ENCODE measurements around the gene JPT1. TPM values are rescaled to one million over a fixed set of nuclear protein-coding genes. Genes with fewer than 3 reads are reported as not detected.

The JPT1 gene
- total RNA-seq, 1 experiment from 2014 or later: 341 TPM

DNA sequence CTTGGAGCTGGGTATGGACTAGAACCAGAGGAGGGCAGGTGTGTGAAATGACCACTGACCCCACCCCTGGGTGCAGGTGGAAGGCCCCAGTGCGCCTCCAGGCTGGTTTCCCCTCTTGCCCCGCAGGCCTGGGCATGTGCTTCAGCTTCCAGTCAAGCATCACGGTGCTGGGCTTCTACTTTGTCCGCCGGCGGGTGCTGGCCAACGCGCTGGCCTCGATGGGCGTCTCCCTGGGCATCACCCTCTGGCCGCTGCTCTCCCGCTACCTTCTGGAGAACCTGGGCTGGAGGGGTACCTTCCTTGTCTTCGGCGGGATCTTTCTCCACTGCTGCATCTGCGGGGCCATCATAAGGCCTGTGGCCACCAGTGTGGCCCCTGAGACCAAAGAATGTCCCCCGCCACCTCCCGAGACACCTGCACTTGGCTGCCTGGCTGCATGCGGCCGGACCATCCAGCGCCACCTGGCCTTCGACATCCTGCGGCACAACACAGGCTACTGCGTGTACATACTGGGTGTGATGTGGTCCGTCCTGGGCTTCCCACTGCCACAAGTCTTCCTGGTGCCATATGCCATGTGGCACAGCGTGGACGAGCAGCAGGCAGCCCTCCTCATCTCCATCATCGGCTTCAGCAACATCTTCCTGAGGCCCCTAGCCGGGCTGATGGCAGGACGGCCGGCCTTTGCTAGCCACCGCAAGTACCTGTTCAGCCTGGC, 54.3 kb downstream of the JPT1 start:
- no peak for TF ChIP-seq GTF2I (CRISPR knock-in tag; conservative IDR thresholded peaks at IDR 0.05)
- TF ChIP-seq, protein P1, sequence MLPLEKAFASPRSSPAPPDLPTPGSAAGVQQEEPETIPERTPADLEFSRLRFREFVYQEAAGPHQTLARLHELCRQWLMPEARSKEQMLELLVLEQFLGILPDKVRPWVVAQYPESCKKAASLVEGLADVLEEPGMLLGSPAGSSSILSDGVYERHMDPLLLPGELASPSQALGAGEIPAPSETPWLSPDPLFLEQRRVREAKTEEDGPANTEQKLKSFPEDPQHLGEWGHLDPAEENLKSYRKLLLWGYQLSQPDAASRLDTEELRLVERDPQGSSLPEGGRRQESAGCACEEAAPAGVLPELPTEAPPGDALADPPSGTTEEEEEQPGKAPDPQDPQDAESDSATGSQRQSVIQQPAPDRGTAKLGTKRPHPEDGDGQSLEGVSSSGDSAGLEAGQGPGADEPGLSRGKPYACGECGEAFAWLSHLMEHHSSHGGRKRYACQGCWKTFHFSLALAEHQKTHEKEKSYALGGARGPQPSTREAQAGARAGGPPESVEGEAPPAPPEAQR (CRISPR knock-in tag; IDR thresholded peaks at IDR 0.05): no peak
- no peak for TF ChIP-seq NR1H2 (CRISPR knock-in tag; IDR thresholded peaks at IDR 0.05)
- TF ChIP-seq NR3C1 (CRISPR knock-in tag; conservative IDR thresholded peaks at IDR 0.05; ENCODE audit: low read depth): no peak
- TF ChIP-seq ZBTB21 (CRISPR knock-in tag; IDR thresholded peaks at IDR 0.05; ENCODE audit: borderline replicate concordance): no peak
- Mint-ChIP-seq H3K27me3 (ENCODE audit: low read depth) (no peaks in the 10 kb centered on the region), H3K36me3 (peaks cover 34% of the 10 kb centered on the region), H3K9me3 (no peaks in the 10 kb centered on the region), H3K4me1 (peaks cover 13% of the 10 kb centered on the region), H3K4me3 (no peak overlapping the region), H3K27ac (no peak overlapping the region)
- no peak for DNase-seq (ENCODE audit: low spot score)
- no peak for ATAC-seq
- CTCF ChIA-PET: interaction anchor here (2.2 kb wide), 1 partner anchor 14 kb away, joined by 10 read pairs; no protein-coding TSS in a partner anchor
- POLR2A ChIA-PET: no interaction called here

DNA sequence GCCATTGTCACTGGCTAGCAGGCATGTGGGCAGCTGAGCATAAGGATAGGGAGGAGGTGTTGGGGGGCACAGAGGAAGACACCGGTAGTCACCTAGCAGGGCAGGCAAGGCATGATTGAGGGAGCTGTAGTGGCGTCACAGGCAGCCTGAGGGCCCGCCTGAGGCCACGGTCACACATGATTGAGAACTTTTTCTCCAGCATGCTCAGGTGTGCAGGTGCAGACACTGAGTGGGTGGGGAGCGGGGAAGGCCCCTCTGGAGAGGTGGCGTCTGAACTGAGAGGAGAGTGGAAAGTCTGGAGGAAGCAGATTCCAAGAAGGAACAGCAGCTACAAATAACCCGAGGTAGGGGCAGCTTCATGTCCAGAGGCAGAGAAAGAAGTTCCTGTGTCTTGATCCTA, 55.5 kb downstream of the JPT1 start:
- H3K27ac Mint-ChIP-seq: peak overlapping the region; percentile 64; the same call in 1 of the 2 replicates
- H3K36me3 Mint-ChIP-seq: peaks cover 32% of the 10 kb centered on the region
- DNase-seq (ENCODE audit: low spot score): no peak
- TF ChIP-seq RELA (CRISPR knock-in tag; IDR thresholded peaks at IDR 0.05; ENCODE audit: borderline replicate concordance) (no peak), ZNF396 (CRISPR knock-in tag; IDR thresholded peaks at IDR 0.05; ENCODE audit: borderline replicate concordance) (no peak), SMAD3 (CRISPR knock-in tag; IDR thresholded peaks at IDR 0.05; ENCODE audit: borderline replicate concordance) (no peak), ZNF138 (CRISPR knock-in tag; conservative IDR thresholded peaks at IDR 0.05) (no peak), ZNF232 (CRISPR knock-in tag; IDR thresholded peaks at IDR 0.05) (no peak), GRHL2 (CRISPR knock-in tag; IDR thresholded peaks at IDR 0.05; ENCODE audit: insufficient replicate concordance, severe bottlenecking) (no peak), MXD4 (CRISPR knock-in tag; IDR thresholded peaks at IDR 0.05; ENCODE audit: borderline replicate concordance) (no peak), ZNF263 (CRISPR knock-in tag; IDR thresholded peaks at IDR 0.05; ENCODE audit: low read depth) (no peak), SOX15 (CRISPR knock-in tag; IDR thresholded peaks at IDR 0.05) (no peak), CREB1 (CRISPR knock-in tag; IDR thresholded peaks at IDR 0.05) (no peak), RORB (CRISPR knock-in tag; IDR thresholded peaks at IDR 0.05) (no peak)
- TF ChIP-seq, protein P2, sequence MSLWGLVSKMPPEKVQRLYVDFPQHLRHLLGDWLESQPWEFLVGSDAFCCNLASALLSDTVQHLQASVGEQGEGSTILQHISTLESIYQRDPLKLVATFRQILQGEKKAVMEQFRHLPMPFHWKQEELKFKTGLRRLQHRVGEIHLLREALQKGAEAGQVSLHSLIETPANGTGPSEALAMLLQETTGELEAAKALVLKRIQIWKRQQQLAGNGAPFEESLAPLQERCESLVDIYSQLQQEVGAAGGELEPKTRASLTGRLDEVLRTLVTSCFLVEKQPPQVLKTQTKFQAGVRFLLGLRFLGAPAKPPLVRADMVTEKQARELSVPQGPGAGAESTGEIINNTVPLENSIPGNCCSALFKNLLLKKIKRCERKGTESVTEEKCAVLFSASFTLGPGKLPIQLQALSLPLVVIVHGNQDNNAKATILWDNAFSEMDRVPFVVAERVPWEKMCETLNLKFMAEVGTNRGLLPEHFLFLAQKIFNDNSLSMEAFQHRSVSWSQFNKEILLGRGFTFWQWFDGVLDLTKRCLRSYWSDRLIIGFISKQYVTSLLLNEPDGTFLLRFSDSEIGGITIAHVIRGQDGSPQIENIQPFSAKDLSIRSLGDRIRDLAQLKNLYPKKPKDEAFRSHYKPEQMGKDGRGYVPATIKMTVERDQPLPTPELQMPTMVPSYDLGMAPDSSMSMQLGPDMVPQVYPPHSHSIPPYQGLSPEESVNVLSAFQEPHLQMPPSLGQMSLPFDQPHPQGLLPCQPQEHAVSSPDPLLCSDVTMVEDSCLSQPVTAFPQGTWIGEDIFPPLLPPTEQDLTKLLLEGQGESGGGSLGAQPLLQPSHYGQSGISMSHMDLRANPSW (CRISPR knock-in tag; conservative IDR thresholded peaks at IDR 0.05; ENCODE audit: low read depth): no peak
- TF ChIP-seq, protein P1 (CRISPR knock-in tag; IDR thresholded peaks at IDR 0.05): no peak
- TF ChIP-seq, protein P3, sequence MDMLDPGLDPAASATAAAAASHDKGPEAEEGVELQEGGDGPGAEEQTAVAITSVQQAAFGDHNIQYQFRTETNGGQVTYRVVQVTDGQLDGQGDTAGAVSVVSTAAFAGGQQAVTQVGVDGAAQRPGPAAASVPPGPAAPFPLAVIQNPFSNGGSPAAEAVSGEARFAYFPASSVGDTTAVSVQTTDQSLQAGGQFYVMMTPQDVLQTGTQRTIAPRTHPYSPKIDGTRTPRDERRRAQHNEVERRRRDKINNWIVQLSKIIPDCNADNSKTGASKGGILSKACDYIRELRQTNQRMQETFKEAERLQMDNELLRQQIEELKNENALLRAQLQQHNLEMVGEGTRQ (CRISPR knock-in tag; IDR thresholded peaks at IDR 0.05): no peak
- TF ChIP-seq, protein P4, sequence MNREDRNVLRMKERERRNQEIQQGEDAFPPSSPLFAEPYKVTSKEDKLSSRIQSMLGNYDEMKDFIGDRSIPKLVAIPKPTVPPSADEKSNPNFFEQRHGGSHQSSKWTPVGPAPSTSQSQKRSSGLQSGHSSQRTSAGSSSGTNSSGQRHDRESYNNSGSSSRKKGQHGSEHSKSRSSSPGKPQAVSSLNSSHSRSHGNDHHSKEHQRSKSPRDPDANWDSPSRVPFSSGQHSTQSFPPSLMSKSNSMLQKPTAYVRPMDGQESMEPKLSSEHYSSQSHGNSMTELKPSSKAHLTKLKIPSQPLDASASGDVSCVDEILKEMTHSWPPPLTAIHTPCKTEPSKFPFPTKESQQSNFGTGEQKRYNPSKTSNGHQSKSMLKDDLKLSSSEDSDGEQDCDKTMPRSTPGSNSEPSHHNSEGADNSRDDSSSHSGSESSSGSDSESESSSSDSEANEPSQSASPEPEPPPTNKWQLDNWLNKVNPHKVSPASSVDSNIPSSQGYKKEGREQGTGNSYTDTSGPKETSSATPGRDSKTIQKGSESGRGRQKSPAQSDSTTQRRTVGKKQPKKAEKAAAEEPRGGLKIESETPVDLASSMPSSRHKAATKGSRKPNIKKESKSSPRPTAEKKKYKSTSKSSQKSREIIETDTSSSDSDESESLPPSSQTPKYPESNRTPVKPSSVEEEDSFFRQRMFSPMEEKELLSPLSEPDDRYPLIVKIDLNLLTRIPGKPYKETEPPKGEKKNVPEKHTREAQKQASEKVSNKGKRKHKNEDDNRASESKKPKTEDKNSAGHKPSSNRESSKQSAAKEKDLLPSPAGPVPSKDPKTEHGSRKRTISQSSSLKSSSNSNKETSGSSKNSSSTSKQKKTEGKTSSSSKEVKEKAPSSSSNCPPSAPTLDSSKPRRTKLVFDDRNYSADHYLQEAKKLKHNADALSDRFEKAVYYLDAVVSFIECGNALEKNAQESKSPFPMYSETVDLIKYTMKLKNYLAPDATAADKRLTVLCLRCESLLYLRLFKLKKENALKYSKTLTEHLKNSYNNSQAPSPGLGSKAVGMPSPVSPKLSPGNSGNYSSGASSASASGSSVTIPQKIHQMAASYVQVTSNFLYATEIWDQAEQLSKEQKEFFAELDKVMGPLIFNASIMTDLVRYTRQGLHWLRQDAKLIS (CRISPR knock-in tag; IDR thresholded peaks at IDR 0.05; ENCODE audit: borderline replicate concordance): no peak
- TF ChIP-seq, protein P5, sequence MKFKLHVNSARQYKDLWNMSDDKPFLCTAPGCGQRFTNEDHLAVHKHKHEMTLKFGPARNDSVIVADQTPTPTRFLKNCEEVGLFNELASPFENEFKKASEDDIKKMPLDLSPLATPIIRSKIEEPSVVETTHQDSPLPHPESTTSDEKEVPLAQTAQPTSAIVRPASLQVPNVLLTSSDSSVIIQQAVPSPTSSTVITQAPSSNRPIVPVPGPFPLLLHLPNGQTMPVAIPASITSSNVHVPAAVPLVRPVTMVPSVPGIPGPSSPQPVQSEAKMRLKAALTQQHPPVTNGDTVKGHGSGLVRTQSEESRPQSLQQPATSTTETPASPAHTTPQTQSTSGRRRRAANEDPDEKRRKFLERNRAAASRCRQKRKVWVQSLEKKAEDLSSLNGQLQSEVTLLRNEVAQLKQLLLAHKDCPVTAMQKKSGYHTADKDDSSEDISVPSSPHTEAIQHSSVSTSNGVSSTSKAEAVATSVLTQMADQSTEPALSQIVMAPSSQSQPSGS (CRISPR knock-in tag; IDR thresholded peaks at IDR 0.05; ENCODE audit: borderline replicate concordance, low read depth): no peak
- TF ChIP-seq, protein P6, sequence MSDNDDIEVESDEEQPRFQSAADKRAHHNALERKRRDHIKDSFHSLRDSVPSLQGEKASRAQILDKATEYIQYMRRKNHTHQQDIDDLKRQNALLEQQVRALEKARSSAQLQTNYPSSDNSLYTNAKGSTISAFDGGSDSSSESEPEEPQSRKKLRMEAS (CRISPR knock-in tag; IDR thresholded peaks at IDR 0.05): no peak
- ATAC-seq: no peak
- no peaks in the 10 kb centered on the region for H3K27me3 Mint-ChIP-seq (ENCODE audit: low read depth)
- H3K4me3 Mint-ChIP-seq: no peak overlapping the region
- POLR2A ChIA-PET: no interaction called here
- peaks cover 11% of the 10 kb centered on the region for H3K4me1 Mint-ChIP-seq
- no peaks in the 10 kb centered on the region for H3K9me3 Mint-ChIP-seq
- CTCF ChIA-PET: interaction anchor here (0.6 to 1.7 kb wide), 2 partner anchors 15 to 52 kb away, joined by 3 to 5 read pairs; no protein-coding TSS in a partner anchor
